ENCODE measurements around the gene NANOS3. TPM values are rescaled to one million over a fixed set of nuclear protein-coding genes. Genes with fewer than 3 reads are reported as not detected.

Gene NANOS3
- total and polyA plus RNA-seq, 2 of the 13 experiments (the other 11 are each of a cell fraction or from before 2014, with no cell fraction given), result 0.21 TPM; not detected in 1

- TF ChIP-seq ZNF562 (CRISPR knock-in tag; IDR thresholded peaks at IDR 0.05; ENCODE audit: borderline replicate concordance), result no peak
- no peak for TF ChIP-seq ZNF275 (CRISPR knock-in tag; IDR thresholded peaks at IDR 0.05; ENCODE audit: borderline replicate concordance)
- no peak for TF ChIP-seq ZNF550 (CRISPR knock-in tag; IDR thresholded peaks at IDR 0.05; ENCODE audit: borderline replicate concordance)
- peak; percentile 93 for TF ChIP-seq ZNF724P (CRISPR knock-in tag; IDR thresholded peaks at IDR 0.05; ENCODE audit: borderline replicate concordance)
- TF ChIP-seq HMGXB4 (CRISPR knock-in tag; IDR thresholded peaks at IDR 0.05; ENCODE audit: borderline replicate concordance in 1 of 2, low read depth in 1 of 2), result peak; percentile 84 to 87; a peak in 3 of 4 replicates
- TF ChIP-seq BCL3 (CRISPR knock-in tag; IDR thresholded peaks at IDR 0.05), result peak; percentile 97
- peak; percentile 96 for TF ChIP-seq NR0B2 (CRISPR knock-in tag; IDR thresholded peaks at IDR 0.05)
- peak; percentile 74 for TF ChIP-seq YY1 (IDR thresholded peaks at IDR 0.05; ENCODE audit: insufficient read depth, insufficient replicate concordance, low read depth, low read length)
- no peak for TF ChIP-seq ZNF691 (CRISPR knock-in tag; IDR thresholded peaks at IDR 0.05; ENCODE audit: borderline replicate concordance, low read depth)
- no peak for TF ChIP-seq NR2F1 (CRISPR knock-in tag; IDR thresholded peaks at IDR 0.05)
- TF ChIP-seq KAT2B (IDR thresholded peaks at IDR 0.05; ENCODE audit: borderline replicate concordance, low read depth, low read length), result no peak
- peak; percentile 65; the same call in 1 of the 2 replicates for TF ChIP-seq MED13 (CRISPR knock-in tag; IDR thresholded peaks at IDR 0.05)
- no peak for TF ChIP-seq PHB2 (IDR thresholded peaks at IDR 0.05; ENCODE audit: partially characterized antibody)
- TF ChIP-seq ZBTB1 (CRISPR knock-in tag; IDR thresholded peaks at IDR 0.05; ENCODE audit: borderline replicate concordance), result 0 out of 2 replicates have a peak, but pooled peaks have one; percentile 11
- TF ChIP-seq STAG1 (CRISPR knock-in tag; IDR thresholded peaks at IDR 0.05), result no peak
- peak; percentile 43; the same call in 1 of the 2 replicates for TF ChIP-seq ZNF800 (CRISPR knock-in tag; IDR thresholded peaks at IDR 0.05)
These were observed 28.9 kb downstream of the NANOS3 start, which contains the start of the genes BRME1 and CC2D1A (continued) for GRCh38 chr19:13905634-13906520.

Data from HepG2 (cell line).